Type B pancreatic cell (in vitro differentiated cells): ENCODE measurements around the gene C12orf54. TPM values are rescaled to one million over a fixed set of nuclear protein-coding genes. Genes with fewer than 3 reads are reported as not detected.
"Not testable (repeated sequence)": the region's sequence is repeated elsewhere in the genome, so short reads cannot be mapped to it uniquely, and the experiment has no call there.

Experiments used
- DNase-seq: peaks from one replicate; pipeline ENCODE4 v3.0.0; 2021; ENCODE audit warnings: mixed read lengths; ENCODE audit not compliant: unreplicated experiment; ENCODE audit errors: extremely low spot score
- H3K27ac Mint-ChIP-seq: 2 replicates; pipeline ENCODE4 v1.8.0; 2021; ENCODE audit warnings: mild to moderate bottlenecking, mixed read lengths
- H3K27me3 Mint-ChIP-seq: 2 replicates; pipeline ENCODE4 v1.8.0; 2021; ENCODE audit warnings: mixed read lengths
- H3K36me3 Mint-ChIP-seq: 2 replicates; pipeline ENCODE4 v1.8.0; 2021; ENCODE audit warnings: mixed read lengths
- H3K4me1 Mint-ChIP-seq: one replicate; pipeline ENCODE4 v1.8.0; 2021; ENCODE audit warnings: mixed read lengths; ENCODE audit not compliant: unreplicated experiment
- H3K4me3 Mint-ChIP-seq: 2 replicates; pipeline ENCODE4 v1.8.0; 2021; ENCODE audit warnings: mild to moderate bottlenecking, mixed read lengths
- H3K9me3 Mint-ChIP-seq: 2 replicates; pipeline ENCODE4 v1.8.0; 2021; ENCODE audit warnings: mixed read lengths
- total RNA-seq: library from RNA; stranded (reverse); gene quantifications from 2 replicates; pipeline ENCODE4 v1.2.1, GENCODE V29; 2021; ENCODE audit warnings: low replicate concordance
- TF ChIP-seq, protein P1 (sequence below): fragments of 200-600 bp; sonication (generic); conservative IDR thresholded peaks from 2 replicates; pipeline ENCODE4 v1.5.0; 2021; ENCODE audit warnings: antibody characterized with exemption, mild to moderate bottlenecking

Gene C12orf54
- total RNA-seq, 1 donor from 2014 or later, result not detected

DNA sequence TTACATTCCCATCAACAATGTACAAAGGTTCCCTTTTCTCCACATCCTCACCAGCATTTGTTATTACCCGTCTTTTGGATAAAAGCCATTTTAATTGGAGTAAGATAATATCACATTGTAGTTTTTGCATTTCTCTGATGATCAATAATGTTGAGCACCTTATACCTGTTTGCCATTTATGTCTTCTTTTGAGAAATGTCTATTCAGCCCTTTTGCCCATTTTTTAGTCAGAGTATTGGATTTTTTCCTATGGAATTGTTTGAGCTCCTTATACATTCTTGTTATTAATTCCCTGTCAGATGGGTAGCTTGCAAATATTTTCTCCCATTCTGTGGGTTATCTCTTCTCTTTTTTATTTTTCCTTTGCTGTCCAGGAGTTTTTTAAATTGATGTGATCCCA lies 32.4 kb downstream of the C12orf54 start:
- Mint-ChIP-seq H3K9me3 (peaks cover 4% of the 10 kb centered on the region), H3K4me3 (no peak overlapping the region), H3K36me3 (no peaks in the 10 kb centered on the region), H3K4me1 (no peaks in the 10 kb centered on the region), H3K27me3 (peaks cover 5% of the 10 kb centered on the region), H3K27ac (no peak overlapping the region)
- TF ChIP-seq, protein P1, sequence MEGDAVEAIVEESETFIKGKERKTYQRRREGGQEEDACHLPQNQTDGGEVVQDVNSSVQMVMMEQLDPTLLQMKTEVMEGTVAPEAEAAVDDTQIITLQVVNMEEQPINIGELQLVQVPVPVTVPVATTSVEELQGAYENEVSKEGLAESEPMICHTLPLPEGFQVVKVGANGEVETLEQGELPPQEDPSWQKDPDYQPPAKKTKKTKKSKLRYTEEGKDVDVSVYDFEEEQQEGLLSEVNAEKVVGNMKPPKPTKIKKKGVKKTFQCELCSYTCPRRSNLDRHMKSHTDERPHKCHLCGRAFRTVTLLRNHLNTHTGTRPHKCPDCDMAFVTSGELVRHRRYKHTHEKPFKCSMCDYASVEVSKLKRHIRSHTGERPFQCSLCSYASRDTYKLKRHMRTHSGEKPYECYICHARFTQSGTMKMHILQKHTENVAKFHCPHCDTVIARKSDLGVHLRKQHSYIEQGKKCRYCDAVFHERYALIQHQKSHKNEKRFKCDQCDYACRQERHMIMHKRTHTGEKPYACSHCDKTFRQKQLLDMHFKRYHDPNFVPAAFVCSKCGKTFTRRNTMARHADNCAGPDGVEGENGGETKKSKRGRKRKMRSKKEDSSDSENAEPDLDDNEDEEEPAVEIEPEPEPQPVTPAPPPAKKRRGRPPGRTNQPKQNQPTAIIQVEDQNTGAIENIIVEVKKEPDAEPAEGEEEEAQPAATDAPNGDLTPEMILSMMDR, result no peak
- DNase-seq, result no peak

DNA sequence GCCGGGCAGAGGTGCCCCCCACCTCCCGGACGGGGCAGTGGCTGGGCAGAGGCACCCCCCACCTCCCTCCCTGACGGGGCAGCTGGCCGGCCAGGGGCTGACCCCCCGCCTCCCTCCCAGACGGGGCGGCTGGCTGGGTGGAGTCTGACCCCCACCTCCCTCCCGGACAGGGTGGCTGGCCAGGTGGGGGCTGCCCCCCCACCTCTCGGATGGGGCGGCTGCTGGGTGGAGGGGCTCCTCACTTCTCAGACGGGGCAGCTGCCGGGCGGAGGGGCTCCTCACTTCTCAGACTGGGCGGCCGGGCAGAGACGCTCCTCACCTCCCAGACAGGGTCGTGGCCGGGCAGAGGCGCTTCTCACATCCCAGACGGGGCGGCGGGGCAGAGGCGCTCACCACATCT lies 38.1 kb downstream of the C12orf54 start:
- H3K27me3 Mint-ChIP-seq, H3K36me3 Mint-ChIP-seq, H3K27ac Mint-ChIP-seq, DNase-seq, H3K4me1 Mint-ChIP-seq, H3K4me3 Mint-ChIP-seq, H3K9me3 Mint-ChIP-seq: not testable (repeated sequence)

DNA sequence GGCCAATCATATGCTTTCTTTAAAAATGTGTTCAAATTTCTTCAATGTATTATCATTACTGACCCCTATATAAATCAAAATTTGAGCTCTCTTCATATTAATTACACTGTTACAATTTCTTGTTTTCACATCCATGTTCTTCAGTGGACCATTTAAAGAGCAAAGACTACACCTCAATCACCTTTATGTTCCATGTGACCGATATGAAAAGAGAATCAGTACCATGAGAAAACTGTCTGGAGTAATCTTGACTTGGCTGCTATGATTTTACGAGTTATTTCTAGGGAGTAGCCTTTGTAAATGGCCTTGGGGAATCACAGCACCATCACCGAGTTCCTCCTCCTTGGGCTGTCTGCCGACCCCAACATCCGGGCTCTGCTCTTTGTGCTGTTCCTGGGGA lies 43.0 kb downstream of the C12orf54 start, which contains the start of gene OR8S1:
OR8S1 (plus strand) TSS at position 301 of the 400 bp plus-strand sequence; CDS start at position 301, 0 bp downstream.
- H3K4me3 Mint-ChIP-seq, result no peak within 1 kb of the TSS
- no peaks in the 10 kb centered on the region for H3K36me3 Mint-ChIP-seq
- H3K4me1 Mint-ChIP-seq, result no peaks in the 10 kb centered on the region
- H3K27ac Mint-ChIP-seq, result no peak within 1 kb of the TSS
- DNase-seq, result no peak
- TF ChIP-seq, protein P1, result no peak
- peaks cover 8% of the 10 kb centered on the region for H3K27me3 Mint-ChIP-seq
- no peaks in the 10 kb centered on the region for H3K9me3 Mint-ChIP-seq

DNA sequence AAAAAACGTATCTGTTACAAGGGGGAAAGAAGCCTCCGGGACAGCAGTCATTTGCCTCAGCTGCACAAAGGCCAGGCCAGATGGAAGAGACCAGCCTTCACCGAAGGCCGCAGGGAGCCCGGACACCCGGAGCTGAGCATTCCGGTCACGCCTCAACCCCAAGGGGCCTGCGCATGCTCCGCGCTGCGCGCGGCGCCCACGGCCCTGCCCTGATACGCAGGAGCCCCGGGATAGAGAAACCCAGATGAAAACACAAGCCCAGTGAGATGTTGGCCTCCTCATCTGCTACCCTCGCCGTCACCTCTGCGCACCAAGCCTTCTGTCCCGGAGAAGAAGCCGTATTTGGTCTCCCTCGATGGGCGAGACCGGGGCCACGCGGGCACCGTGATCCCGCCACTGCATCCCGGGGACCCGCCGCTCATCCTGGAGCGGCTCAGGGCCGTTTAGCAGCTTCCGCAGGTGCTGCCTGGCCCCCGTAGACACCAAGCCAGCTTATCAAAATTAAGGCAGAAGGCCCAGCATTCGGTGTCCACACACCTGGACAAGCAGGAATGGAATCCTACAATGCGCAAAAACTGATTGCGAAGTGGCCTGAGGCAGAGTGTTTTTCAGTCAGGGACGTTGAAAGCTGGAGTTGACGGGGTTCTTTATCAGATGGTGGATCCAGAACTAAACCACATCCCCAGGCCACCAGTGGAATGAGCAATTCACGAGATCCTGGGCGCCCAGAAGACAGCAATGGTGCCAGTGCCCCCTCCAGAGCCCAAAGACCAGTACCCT lies 45.8 kb downstream of the C12orf54 start:
- H3K9me3 Mint-ChIP-seq, result no peaks in the 10 kb centered on the region
- TF ChIP-seq, protein P1, result no peak
- H3K4me3 Mint-ChIP-seq, result no peak overlapping the region
- no peaks in the 10 kb centered on the region for H3K4me1 Mint-ChIP-seq
- no peak overlapping the region for H3K27ac Mint-ChIP-seq
- H3K36me3 Mint-ChIP-seq, result no peaks in the 10 kb centered on the region
- H3K27me3 Mint-ChIP-seq, result peaks cover 8% of the 10 kb centered on the region
- no peak for DNase-seq

DNA sequence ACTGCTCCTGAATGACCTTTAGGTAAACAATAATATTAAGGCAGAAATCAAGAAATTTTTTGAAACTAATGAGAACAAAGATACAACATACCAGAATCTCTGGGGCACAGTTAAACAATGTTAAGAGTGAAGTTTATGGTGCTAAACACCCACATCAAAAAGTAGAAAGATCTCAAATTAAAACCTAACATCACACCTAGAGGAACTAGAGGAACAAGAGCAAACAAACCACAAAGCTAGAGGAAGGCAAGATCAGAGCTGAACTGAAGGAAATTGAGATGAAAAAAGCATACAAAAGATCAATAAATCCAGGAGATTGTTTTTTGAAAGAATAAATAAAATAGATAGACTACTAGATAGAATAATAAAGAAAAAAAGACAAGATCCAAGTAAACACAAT lies 50.3 kb downstream of the C12orf54 start:
- H3K4me3 Mint-ChIP-seq, result no peak overlapping the region
- H3K27ac Mint-ChIP-seq, result no peak overlapping the region
- peaks cover 6% of the 10 kb centered on the region for H3K27me3 Mint-ChIP-seq
- DNase-seq, result no peak
- no peaks in the 10 kb centered on the region for H3K36me3 Mint-ChIP-seq
- no peaks in the 10 kb centered on the region for H3K9me3 Mint-ChIP-seq
- TF ChIP-seq, protein P1, result no peak
- H3K4me1 Mint-ChIP-seq, result no peaks in the 10 kb centered on the region

DNA sequence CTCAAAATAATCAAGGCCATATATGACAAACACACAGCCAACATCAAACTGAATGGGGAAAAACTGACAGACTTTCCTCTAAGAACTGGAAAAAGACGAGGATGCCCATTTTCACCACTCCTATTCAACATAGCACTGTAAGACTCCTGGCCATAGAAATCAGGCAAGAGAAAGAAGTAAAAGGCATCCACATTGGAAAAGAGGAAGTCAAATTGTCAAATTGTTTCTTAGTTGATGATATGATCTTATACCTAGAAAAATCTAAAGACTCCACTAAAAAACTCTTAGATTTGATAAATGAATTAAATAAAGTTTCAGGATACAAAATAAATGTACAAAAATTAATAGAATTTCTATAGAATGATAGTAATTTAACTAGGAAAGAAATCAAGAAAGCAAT lies 54.3 kb downstream of the C12orf54 start:
- H3K4me3 Mint-ChIP-seq, result no peak overlapping the region
- no peak for DNase-seq
- no peaks in the 10 kb centered on the region for H3K9me3 Mint-ChIP-seq
- TF ChIP-seq, protein P1, result no peak
- no peak overlapping the region for H3K27ac Mint-ChIP-seq
- H3K36me3 Mint-ChIP-seq, result no peaks in the 10 kb centered on the region
- H3K27me3 Mint-ChIP-seq, result peaks cover 11% of the 10 kb centered on the region
- H3K4me1 Mint-ChIP-seq, result no peaks in the 10 kb centered on the region
